ENCODE results near the gene RALGAPA2.

DNA sequence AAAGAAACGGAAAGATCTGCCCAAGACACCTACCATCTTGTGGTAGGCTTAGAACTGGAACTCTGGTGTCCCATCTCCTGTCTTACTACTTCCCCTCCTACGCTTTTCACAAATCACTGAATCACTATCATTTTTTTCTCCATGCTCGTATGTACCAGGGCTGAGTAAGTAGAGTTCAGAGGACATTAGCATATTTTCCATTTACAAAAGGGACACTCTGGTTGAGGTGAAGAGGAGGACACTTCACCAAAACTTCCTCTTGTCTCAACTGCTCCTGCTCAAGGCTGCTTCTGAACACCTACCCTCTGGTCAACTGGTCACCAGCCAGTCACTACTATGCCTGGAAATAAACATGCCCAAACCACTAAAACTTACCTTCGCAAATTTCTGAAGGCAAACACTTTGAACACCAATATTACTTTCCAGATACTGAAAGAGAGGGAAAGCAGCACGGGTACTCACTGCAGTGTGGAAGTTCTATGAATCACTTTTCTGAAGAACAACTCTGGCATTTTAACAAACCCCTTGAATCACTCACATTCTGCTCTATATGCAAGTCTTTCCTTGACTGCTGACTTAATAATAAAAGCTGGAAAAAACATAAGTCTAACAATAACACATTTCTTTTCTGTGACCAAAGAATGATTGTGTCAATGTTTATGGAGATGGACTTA is 221.2 kb downstream of the RALGAPA2 start:
- TF ChIP-seq, protein P1, sequence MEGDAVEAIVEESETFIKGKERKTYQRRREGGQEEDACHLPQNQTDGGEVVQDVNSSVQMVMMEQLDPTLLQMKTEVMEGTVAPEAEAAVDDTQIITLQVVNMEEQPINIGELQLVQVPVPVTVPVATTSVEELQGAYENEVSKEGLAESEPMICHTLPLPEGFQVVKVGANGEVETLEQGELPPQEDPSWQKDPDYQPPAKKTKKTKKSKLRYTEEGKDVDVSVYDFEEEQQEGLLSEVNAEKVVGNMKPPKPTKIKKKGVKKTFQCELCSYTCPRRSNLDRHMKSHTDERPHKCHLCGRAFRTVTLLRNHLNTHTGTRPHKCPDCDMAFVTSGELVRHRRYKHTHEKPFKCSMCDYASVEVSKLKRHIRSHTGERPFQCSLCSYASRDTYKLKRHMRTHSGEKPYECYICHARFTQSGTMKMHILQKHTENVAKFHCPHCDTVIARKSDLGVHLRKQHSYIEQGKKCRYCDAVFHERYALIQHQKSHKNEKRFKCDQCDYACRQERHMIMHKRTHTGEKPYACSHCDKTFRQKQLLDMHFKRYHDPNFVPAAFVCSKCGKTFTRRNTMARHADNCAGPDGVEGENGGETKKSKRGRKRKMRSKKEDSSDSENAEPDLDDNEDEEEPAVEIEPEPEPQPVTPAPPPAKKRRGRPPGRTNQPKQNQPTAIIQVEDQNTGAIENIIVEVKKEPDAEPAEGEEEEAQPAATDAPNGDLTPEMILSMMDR (IDR thresholded peaks at IDR 0.05): no peak
- TF ChIP-seq POLR2A (IDR thresholded peaks at IDR 0.05): no peak

Measured in body of pancreas (tissue), 4 donors.